HepG2 (cell line): ENCODE measurements around the gene TKFC. TPM values are rescaled to one million over a fixed set of nuclear protein-coding genes. Genes with fewer than 3 reads are reported as not detected.

Source experiments
- MYNN ChIP-seq: sonication (generic); formaldehyde crosslinking; IDR thresholded peaks from 2 replicates; pipeline ENCODE4 v1.4.0; 2020; ENCODE audit warnings: mild to moderate bottlenecking, low read depth, missing genetic modification reagents
- XBP1 ChIP-seq: sonication (generic); formaldehyde crosslinking; IDR thresholded peaks from 2 replicates; pipeline ENCODE4 v1.5.0; 2020; ENCODE audit warnings: missing genetic modification reagents
- XRCC5 ChIP-seq: fragments of 200-400 bp; formaldehyde crosslinking; optimal IDR thresholded peaks from 2 replicates; pipeline ENCODE3; 2017; ENCODE audit warnings: mild to moderate bottlenecking, low read length
- ZBTB40 ChIP-seq, 2 experiments: fragments of 450-650 bp in 1 of 2; sonication (generic) in 1 of 2; formaldehyde crosslinking in 1 of 2; IDR thresholded peaks; 2 replicates each; pipeline versions ENCODE4 v1.6.1 to v1.8.0; 2016 to 2022; ENCODE audit warnings: antibody characterized with exemption in 1 of 2, mild to moderate bottlenecking in 1 of 2, missing genetic modification reagents in 1 of 2
- ZNF354B ChIP-seq: sonication (generic); formaldehyde crosslinking; IDR thresholded peaks from 2 replicates; pipeline ENCODE4 v1.8.0; 2022; ENCODE audit warnings: mild to moderate bottlenecking, missing genetic modification reagents
- polyA plus RNA-seq, 8 experiments: library from polyadenylated mRNA; depleted of rRNA in 3 of 8; stranded (reverse) in 7 of 8; unstranded in 1 of 8; fragments of >200 nt; fragmentation: Illumina TruSeq in 4 of 8; extraction: Trizol in 4 of 8; gene quantifications; 2 replicates each; pipeline versions ENCODE4 v1.2.1 to v1.2.3, GENCODE V29; 2011 to 2016; ENCODE audit warnings: low read depth in 4 of 8, missing spikeins in 1 of 8, mixed read lengths in 1 of 8; ENCODE audit not compliant: insufficient read depth in 1 of 8
- total RNA-seq, 5 experiments: library from RNA; depleted of rRNA; stranded (reverse); fragments of >200 nt; fragmentation: Illumina TruSeq; extraction: Trizol; gene quantifications; 2 replicates each; pipeline ENCODE4 v1.2.3, GENCODE V29; 2016; ENCODE audit warnings: low read depth in 1 of 5

The TKFC gene
- total and polyA plus RNA-seq, 2 of the 13 experiments (the other 11 are each of a cell fraction or from before 2014, with no cell fraction given) = 147 to 197 TPM

GRCh38 chr11:61309141-61309540 lies 23.9 kb upstream of the TKFC start (continued):
- TF ChIP-seq ZBTB40 (IDR thresholded peaks at IDR 0.05) = no peak
- no peak for TF ChIP-seq ZBTB40 (CRISPR knock-in tag; IDR thresholded peaks at IDR 0.05)
- TF ChIP-seq XRCC5 = no peak
- no peak for TF ChIP-seq XBP1
- no peak for TF ChIP-seq ZNF354B
- TF ChIP-seq MYNN = no peak
